ENCODE results near the gene GPRC5D. TPM values are rescaled to one million over a fixed set of nuclear protein-coding genes. Genes with fewer than 3 reads are reported as not detected.

Gene GPRC5D
- polyA plus RNA-seq, 1 donor from 2014 or later: not detected

DNA sequence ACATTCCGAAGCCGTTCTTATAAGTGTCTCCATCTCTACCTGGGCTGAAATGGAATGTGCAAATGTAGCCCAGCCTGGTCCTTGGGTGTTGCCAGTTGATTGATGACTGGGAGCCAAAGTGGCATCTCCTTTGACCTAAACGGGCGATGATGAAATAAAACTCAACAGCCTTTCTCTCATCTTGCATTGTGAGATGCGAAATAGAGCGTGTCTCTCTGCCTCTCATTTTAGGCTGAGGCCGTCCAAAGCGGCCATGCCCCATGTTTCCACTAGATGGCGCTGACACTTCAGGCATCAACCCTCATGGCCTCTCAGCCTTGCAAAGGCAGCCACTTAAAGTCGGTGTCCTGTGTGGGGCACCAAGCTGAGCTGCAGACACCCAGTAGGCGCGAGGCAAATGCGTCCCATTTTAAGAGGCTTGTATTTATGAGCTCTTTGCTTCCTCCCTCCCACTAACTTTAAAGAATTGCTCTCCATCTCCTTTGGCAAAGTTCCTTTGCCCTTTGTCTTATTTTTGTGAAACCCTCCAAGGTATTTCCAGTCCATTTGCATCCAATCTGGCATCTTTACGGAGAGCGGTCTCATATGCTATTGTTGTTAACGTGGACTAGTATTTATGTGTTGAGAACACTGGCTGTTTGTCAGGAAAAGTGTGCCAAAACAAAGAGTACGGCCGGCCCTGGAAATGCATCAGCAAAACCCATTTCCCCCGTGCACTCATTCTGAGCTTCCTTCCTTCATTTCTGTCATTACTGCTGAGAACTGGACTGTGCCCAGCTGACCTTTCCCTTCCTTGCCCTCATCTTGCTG lies 35.6 kb downstream of the GPRC5D start (continued):
- TF ChIP-seq, protein P1, sequence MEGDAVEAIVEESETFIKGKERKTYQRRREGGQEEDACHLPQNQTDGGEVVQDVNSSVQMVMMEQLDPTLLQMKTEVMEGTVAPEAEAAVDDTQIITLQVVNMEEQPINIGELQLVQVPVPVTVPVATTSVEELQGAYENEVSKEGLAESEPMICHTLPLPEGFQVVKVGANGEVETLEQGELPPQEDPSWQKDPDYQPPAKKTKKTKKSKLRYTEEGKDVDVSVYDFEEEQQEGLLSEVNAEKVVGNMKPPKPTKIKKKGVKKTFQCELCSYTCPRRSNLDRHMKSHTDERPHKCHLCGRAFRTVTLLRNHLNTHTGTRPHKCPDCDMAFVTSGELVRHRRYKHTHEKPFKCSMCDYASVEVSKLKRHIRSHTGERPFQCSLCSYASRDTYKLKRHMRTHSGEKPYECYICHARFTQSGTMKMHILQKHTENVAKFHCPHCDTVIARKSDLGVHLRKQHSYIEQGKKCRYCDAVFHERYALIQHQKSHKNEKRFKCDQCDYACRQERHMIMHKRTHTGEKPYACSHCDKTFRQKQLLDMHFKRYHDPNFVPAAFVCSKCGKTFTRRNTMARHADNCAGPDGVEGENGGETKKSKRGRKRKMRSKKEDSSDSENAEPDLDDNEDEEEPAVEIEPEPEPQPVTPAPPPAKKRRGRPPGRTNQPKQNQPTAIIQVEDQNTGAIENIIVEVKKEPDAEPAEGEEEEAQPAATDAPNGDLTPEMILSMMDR (IDR thresholded peaks at IDR 0.05; ENCODE audit: poor library complexity, severe bottlenecking): peak; percentile 99
- no peak for TF ChIP-seq EZH2 (IDR thresholded peaks at IDR 0.05; ENCODE audit: borderline replicate concordance, insufficient read depth, low read length, poor library complexity, severe bottlenecking)

DNA sequence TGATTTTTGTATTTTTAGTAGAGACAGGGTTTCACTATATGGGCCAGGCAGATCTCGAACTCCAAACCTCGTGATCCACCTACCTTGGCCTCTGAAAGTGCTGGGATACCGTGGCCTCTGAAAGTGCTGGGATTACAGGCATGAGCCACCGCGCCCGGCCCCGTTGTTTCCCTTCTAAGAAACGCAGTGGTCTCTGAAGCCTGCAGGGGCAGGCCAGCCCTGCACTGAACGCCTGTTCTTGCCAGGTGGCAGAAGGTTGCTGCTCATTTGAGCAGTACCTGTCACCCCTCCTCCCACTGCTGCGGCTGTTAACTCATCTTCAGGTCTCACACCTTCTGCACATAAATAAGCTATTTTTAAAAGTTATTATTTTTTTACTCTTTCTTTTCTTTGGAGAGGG lies 36.3 kb downstream of the GPRC5D start:
- Histone ChIP-seq H3K79me2 (replicated peaks; ENCODE audit: insufficient read depth, low read length) (no peaks in the 10 kb centered on the region), H3K36me3 (ENCODE audit: insufficient read depth, low read length) (no peaks in the 10 kb centered on the region), H3K9me2 (ENCODE audit: insufficient read depth, low read length) (no peaks in the 10 kb centered on the region), H3K9me3 (ENCODE audit: low read length) (no peaks in the 10 kb centered on the region), H4K20me1 (ENCODE audit: insufficient read depth) (no peaks in the 10 kb centered on the region), H3K4me3 (ENCODE audit: low read length) (no peak overlapping the region), H3K4me2 (ENCODE audit: low read length) (no peak overlapping the region), H3K27me3 (ENCODE audit: insufficient read depth, low read depth, low read length) (no peaks in the 10 kb centered on the region), H3K27ac (ENCODE audit: low read length) (no peak overlapping the region), H3K9ac (ENCODE audit: low read length) (no peak overlapping the region), H3F3A (ENCODE audit: insufficient read depth, low read length, poor library complexity, severe bottlenecking) (no peaks in the 10 kb centered on the region), H2AFZ (ENCODE audit: low read depth, low read length) (no peak overlapping the region)
- TF ChIP-seq EZH2 (IDR thresholded peaks at IDR 0.05; ENCODE audit: borderline replicate concordance, insufficient read depth, low read length, poor library complexity, severe bottlenecking) (no peak), SMC3 (conservative IDR thresholded peaks at IDR 0.05; ENCODE audit: poor library complexity) (no peak), EP300 (conservative IDR thresholded peaks at IDR 0.05; ENCODE audit: poor library complexity, severe bottlenecking) (no peak), RAD21 (conservative IDR thresholded peaks at IDR 0.05) (no peak), MXI1 (conservative IDR thresholded peaks at IDR 0.05; ENCODE audit: poor library complexity, severe bottlenecking) (no peak), POLR2AphosphoS5 (IDR thresholded peaks at IDR 0.05) (no peak), TAF1 (IDR thresholded peaks at IDR 0.05; ENCODE audit: low read depth) (no peak), REST (IDR thresholded peaks at IDR 0.05; ENCODE audit: borderline replicate concordance) (no peak)
- TF ChIP-seq, protein P1 (IDR thresholded peaks at IDR 0.05; ENCODE audit: poor library complexity, severe bottlenecking): no peak

All from neural cell (in vitro differentiated cells).